GM18867 (cell line): ENCODE results near the gene SAA2.
"Not testable (repeated sequence)": the region's sequence is repeated elsewhere in the genome, so short reads cannot be mapped to it uniquely, and the experiment has no call there.

Experiments
- ATAC-seq: cut with Tn5 transposase; IDR thresholded peaks from one replicate; pipeline ENCODE4 v1.9.1; 2021; ENCODE audit warnings: mild to moderate bottlenecking, moderate library complexity; ENCODE audit not compliant: unreplicated experiment

Gene SAA2

DNA sequence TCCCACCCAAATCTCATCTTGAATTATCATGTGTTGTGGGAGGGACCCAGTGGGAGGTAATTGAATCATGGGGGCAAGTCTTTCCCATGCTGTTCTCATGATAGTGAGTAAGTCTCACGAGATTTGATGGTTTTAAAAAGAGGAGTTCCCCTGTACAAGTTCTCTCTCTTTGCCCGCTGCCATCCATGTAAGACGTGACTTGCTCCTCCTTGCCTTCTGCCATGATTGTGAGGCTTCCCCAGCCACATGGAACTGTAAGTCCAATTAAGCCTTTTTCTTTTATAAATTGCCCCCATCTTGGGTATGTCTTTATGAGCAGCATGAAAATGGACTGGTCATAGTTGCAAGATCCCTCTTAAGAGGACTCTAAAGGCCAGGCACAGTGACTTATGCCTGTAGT is 50.7 kb downstream of the SAA2 start:
- not testable (repeated sequence) for ATAC-seq

DNA sequence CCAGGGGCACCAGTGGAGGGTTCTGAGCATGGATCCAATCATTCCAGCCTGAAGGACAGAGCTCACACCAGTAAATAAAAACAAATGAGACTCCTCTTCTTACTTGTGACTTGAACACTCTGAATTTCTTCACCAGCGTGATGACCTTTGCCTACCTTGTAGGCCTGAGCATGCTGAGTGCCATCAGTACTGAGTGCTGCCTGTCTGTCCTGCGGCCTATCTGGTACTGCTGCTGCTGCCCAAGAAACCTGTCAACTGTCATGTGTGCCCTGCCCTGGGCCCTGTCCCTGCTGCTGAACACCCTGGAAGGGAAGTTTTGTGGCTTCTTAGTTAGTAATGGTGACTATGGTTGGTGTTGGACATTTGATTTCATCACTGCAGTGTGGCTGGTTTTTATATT is 51.9 kb downstream of the SAA2 start:
- no peak for ATAC-seq
